Effector memory CD4-positive, alpha-beta T cell (primary cell): ENCODE results near the gene SPON2.

Experiments
- DNase-seq, 3 donors: peaks; one replicate each; pipeline ENCODE4 v3.0.0-alpha.2; 2020
- H3K27ac ChIP-seq: 2 replicates; pipeline ENCODE4 v1.7.0; 2013; ENCODE audit warnings: mild to moderate bottlenecking, low read length, moderate library complexity; ENCODE audit not compliant: insufficient read depth, poor library complexity, severe bottlenecking
- H3K27me3 ChIP-seq: replicated peaks from 2 replicates; pipeline ENCODE4 v1.7.0; 2013; ENCODE audit warnings: mild to moderate bottlenecking, low read length; ENCODE audit not compliant: insufficient read depth, control insufficient read depth, poor library complexity, severe bottlenecking
- H3K36me3 ChIP-seq: 2 replicates; pipeline ENCODE4 v1.7.0; 2013; ENCODE audit warnings: mild to moderate bottlenecking, low read length, moderate library complexity; ENCODE audit not compliant: control insufficient read depth, insufficient read depth
- H3K4me1 ChIP-seq: 2 replicates; pipeline ENCODE4 v1.7.0; 2013; ENCODE audit warnings: low read length, mild to moderate bottlenecking; ENCODE audit not compliant: control insufficient read depth, insufficient read depth, poor library complexity, severe bottlenecking
- H3K4me3 ChIP-seq: 2 replicates; pipeline ENCODE4 v1.7.0; 2013; ENCODE audit warnings: low read length, low read depth, mild to moderate bottlenecking; ENCODE audit not compliant: insufficient read depth, poor library complexity, severe bottlenecking
- H3K9me3 ChIP-seq: 2 replicates; pipeline ENCODE4 v1.7.0; 2013; ENCODE audit warnings: mild to moderate bottlenecking, low read length, moderate library complexity; ENCODE audit not compliant: control insufficient read depth
- total RNA-seq, 3 donors: gene quantifications; one replicate each; lab custom pipeline; 2026; lab: John Stamatoyannopoulos, UW

The SPON2 gene
- 15.7 to 37.6 (median 20.5) reads per million in 3 donors for total RNA-seq

DNA sequence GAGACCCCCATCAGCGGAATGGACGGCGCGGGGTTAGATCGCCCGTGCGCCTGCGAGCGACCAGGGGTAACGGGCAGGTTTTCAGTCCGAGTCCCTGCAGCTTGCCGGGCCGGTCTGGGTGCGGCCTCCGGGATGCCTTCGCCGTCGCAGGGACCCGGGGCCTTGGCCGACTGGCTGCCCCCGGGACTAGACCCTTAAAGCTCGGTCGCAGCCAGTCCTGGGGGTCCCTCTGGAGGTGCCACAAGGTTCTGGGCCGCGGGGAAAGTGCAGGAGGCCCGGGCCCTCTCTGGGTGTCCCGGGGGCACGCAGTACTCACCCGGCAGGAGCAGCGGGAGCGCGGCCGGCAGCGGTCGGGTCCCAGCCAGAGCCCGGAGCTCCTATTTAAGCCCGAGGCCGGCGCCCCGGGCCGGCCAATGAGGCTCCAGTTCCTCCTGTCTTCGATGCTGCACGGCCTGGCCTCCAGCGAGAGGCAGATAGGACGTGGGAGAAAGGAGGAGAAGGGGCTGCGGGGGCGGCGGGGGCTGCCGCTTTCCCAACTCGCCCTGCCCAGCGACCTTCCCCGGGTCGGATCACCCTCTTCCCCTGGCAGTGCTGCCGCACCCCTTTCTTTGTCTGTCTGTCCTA lies at the start of gene SPON2:
Gene SPON2 (minus strand): TSS at position 356 of the 624 bp plus-strand sequence.
- Histone ChIP-seq H3K36me3 (no peaks in the 10 kb centered on the region), H3K9me3 (no peaks in the 10 kb centered on the region), H3K4me3 (peak within 1 kb of the TSS; percentile 57), H3K27ac (no peak within 1 kb of the TSS), H3K4me1 (peaks cover 23% of the 10 kb centered on the region), H3K27me3 (peaks cover 31% of the 10 kb centered on the region)
- no peak for DNase-seq

GRCh38 chr4:1221155-1221870 lies 48.9 kb upstream of the SPON2 start:
- no peak for DNase-seq
- H3K27ac ChIP-seq = no peak overlapping the region
- H3K36me3 ChIP-seq = peaks cover 45% of the 10 kb centered on the region
- no peak overlapping the region for H3K4me3 ChIP-seq
- H3K9me3 ChIP-seq = no peaks in the 10 kb centered on the region
- no peaks in the 10 kb centered on the region for H3K27me3 ChIP-seq
- H3K4me1 ChIP-seq = peaks cover 20% of the 10 kb centered on the region

DNA sequence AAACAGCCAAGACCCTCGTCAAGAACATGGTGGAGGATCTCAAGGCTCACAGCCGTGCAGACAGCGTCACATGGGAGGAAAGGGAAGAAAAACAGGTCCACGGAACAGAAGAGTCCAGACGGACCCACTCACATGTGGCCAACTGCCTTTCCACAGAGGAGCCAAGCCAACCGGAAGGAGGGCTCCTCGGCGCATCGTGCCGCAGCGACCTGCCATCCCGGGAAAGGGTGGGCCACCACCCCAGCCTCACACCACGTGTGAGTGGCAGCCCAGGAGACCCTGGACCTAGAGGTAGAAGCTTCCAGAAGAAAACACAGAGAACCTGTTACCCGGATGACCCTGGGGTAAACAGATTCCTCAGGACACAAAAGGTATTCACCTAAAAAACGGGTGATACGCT lies 48.2 kb upstream of the SPON2 start:
- Histone ChIP-seq H3K27me3 (no peaks in the 10 kb centered on the region), H3K27ac (no peak overlapping the region), H3K36me3 (peaks cover 43% of the 10 kb centered on the region), H3K4me3 (no peak overlapping the region), H3K9me3 (no peaks in the 10 kb centered on the region), H3K4me1 (peaks cover 24% of the 10 kb centered on the region)
- no peak for DNase-seq

DNA sequence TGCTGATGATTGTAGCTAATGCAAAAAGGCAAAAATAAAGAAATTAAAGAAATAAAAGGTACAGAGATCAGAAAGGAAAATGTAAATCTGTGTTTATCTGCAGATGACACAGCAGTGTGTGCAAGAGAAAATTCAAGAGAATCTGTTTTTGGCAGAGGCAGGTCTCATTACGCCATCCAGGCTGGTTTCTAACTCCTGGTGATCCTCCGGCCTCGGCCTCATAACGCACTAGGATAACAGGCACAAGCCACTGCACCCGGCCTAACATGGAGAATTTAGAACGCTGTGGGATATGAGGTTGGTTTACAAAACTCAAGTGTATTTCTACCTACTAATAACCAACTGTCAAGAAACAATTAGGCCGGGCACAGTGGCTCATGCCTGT lies 47.2 kb upstream of the SPON2 start:
- Histone ChIP-seq H3K27ac (no peak overlapping the region), H3K36me3 (peaks cover 43% of the 10 kb centered on the region), H3K4me1 (peaks cover 24% of the 10 kb centered on the region), H3K4me3 (no peak overlapping the region), H3K9me3 (no peaks in the 10 kb centered on the region), H3K27me3 (no peaks in the 10 kb centered on the region)
- DNase-seq = no peak

DNA sequence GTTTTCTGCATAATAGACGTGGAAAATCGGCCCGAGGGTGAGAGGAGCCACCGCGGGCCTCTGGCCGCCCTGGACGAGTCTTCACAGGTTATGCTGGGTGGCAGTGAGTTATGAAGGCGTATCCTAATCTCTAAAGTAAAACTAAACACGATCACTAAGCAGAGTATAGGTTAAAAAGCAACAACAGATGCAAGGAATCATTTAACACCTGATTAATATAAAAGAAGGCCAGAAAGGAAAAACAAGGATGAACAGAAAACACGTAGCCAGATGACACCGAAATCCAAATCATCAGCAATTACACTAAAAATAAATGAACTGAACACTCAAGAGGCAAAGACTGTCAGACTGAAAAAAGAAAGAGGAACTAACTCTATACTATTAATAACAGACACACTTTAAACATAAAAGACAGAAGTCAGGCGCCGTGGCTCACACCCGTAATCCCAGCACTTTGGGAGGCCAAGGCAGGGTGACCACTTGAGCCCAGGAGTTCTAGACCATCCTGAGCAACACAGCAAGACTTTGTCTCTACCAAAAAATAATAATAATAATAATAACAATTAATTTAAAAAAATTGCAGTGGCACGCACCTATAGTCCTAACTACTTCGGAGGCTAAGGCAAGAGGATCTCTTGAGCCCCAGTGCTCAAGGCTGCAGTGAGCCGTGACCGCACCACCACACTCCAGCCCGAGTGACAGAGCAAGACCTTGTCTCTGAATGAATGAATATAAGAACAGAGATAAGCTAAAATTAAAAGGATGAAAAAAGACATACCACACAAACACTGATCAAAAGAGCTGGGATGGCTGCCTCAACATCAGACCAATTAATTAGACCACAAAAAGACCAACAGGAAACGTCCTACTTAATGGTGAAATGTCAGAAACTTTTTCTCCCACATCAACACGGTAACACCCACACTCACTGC lies 46.5 kb upstream of the SPON2 start:
- H3K4me3 ChIP-seq = no peak overlapping the region
- H3K9me3 ChIP-seq = no peaks in the 10 kb centered on the region
- peaks cover 41% of the 10 kb centered on the region for H3K36me3 ChIP-seq
- DNase-seq = no peak
- no peaks in the 10 kb centered on the region for H3K27me3 ChIP-seq
- H3K27ac ChIP-seq = no peak overlapping the region
- H3K4me1 ChIP-seq = peaks cover 24% of the 10 kb centered on the region

DNA sequence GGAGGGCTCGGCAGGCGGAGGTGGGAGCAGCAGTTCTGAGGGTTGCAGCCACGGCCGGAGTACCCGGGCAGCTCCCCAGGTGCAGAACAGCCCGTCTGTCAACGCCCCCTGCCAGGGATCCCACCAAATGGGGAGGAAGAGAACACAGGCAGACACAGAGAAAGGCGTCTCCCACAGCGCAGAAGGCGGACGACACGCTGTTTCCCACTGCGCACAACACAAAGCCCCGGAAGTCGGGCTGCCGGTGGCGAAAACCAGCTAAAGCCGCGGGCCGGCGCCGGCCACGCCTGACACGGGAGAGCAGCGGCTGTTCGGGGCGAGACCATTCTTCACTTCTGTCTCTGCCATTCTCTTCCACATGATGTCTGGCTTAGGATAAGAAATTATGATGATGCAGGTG lies 45.0 kb upstream of the SPON2 start:
- peak overlapping the region; percentile 41 for H3K4me3 ChIP-seq
- no peaks in the 10 kb centered on the region for H3K27me3 ChIP-seq
- H3K9me3 ChIP-seq = no peaks in the 10 kb centered on the region
- H3K36me3 ChIP-seq = peaks cover 44% of the 10 kb centered on the region
- no peak for DNase-seq
- peak overlapping the region; percentile 42 for H3K27ac ChIP-seq
- H3K4me1 ChIP-seq = peaks cover 24% of the 10 kb centered on the region

- Histone ChIP-seq H3K4me1 (peaks cover 24% of the 10 kb centered on the region), H3K27me3 (no peaks in the 10 kb centered on the region), H3K36me3 (peaks cover 47% of the 10 kb centered on the region), H3K4me3 (peak overlapping the region; percentile 41), H3K9me3 (no peaks in the 10 kb centered on the region), H3K27ac (peak overlapping the region; percentile 42)
- peak; percentile 34 to 47 (median 37) for DNase-seq
These were observed 44.5 kb upstream of the SPON2 start for GRCh38 chr4:1216869-1217294.

DNA sequence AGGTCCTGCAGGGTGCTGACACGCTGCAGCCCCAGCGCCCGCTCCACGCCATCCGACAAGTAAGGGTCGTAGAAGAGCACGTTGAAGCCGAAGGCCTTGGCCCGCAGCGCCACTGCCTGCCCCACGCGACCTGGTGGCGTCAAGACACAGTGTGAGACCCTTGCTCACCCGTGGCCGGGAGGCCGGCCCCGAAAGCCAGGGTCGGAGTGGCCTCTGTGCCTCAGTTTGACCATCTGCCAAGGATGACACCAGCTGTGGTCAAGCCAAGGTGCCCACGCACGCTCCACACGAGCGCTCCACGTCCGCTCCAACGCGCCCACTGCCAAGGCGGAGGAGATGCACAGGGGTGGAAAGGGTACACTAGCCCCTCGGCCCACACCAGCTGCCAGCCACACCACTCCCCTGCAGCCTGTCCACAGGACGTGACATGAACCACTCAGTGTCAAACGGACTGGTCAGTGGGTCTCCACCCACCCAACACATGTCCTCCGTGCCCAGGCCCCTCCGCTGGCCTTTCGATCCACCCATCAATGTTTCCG lies 43.8 kb upstream of the SPON2 start:
- DNase-seq = no peak
- H3K9me3 ChIP-seq = no peaks in the 10 kb centered on the region
- H3K27me3 ChIP-seq = no peaks in the 10 kb centered on the region
- peaks cover 47% of the 10 kb centered on the region for H3K36me3 ChIP-seq
- H3K27ac ChIP-seq = no peak overlapping the region
- H3K4me3 ChIP-seq = peak overlapping the region; percentile 41
- H3K4me1 ChIP-seq = peaks cover 24% of the 10 kb centered on the region

- Histone ChIP-seq H3K27me3 (no peaks in the 10 kb centered on the region), H3K27ac (no peak overlapping the region), H3K9me3 (no peaks in the 10 kb centered on the region), H3K36me3 (peaks cover 48% of the 10 kb centered on the region), H3K4me1 (peaks cover 24% of the 10 kb centered on the region), H3K4me3 (no peak overlapping the region)
- DNase-seq = no peak
These were observed 43.0 kb upstream of the SPON2 start for GRCh38 chr4:1215141-1216075.
